PC-9 (cell line): Measurements from ENCODE around the gene FBN1. TPM values are rescaled to one million over a fixed set of nuclear protein-coding genes. Genes with fewer than 3 reads are reported as not detected.

Source experiments
- BruUV-seq: library from RNA; stranded (reverse); fragments of 400-500 nt; replicated peaks from 2 replicates; lab custom pipeline; 2021; lab: Mats Ljungman, UMichigan
- CTCF ChIA-PET: fragments of 300-600 bp; sonication (Branson Sonifier 250); formaldehyde crosslinking; loops from one replicate; lab custom pipeline; 2022; ENCODE audit warnings: antibody characterized with exemption; lab: Charles Lee
- POLR2A ChIA-PET: fragments of 300-600 bp; sonication (Branson Sonifier 250); formaldehyde crosslinking; loops from one replicate; lab custom pipeline; 2022; ENCODE audit warnings: antibody characterized with exemption; ENCODE audit not compliant: unreplicated experiment; lab: Charles Lee
- DNase-seq, 2 experiments: peaks; one replicate each; pipeline versions ENCODE4 v3.0.0 to v3.0.0-alpha.2; 2015 to 2022; ENCODE audit warnings: mixed read lengths in 1 of 2
- H2AFZ ChIP-seq: fragments of 200-600 bp; sonication (generic); 2 replicates; pipeline ENCODE4 v1.8.1; 2017; ENCODE audit warnings: antibody characterized with exemption
- H3F3A ChIP-seq: fragments of 200-600 bp; sonication (generic); 2 replicates; pipeline ENCODE4 v1.8.1; 2017; ENCODE audit warnings: antibody characterized with exemption, mild to moderate bottlenecking, low read depth; ENCODE audit not compliant: insufficient read depth
- H3K27ac ChIP-seq: fragments of 200-600 bp; sonication (generic); 2 replicates; pipeline ENCODE4 v1.6.1; 2016; ENCODE audit warnings: mixed run types
- H3K27me3 ChIP-seq: fragments of 200-600 bp; sonication (generic); 2 replicates; pipeline ENCODE4 v1.6.1; 2016; ENCODE audit warnings: low read depth, mixed run types; ENCODE audit not compliant: insufficient read depth
- H3K36me3 ChIP-seq: fragments of 200-600 bp; sonication (generic); 2 replicates; pipeline ENCODE4 v1.6.1; 2016; ENCODE audit warnings: low read depth, mixed run types
- H3K4me1 ChIP-seq: fragments of 200-600 bp; sonication (generic); replicated peaks from 2 replicates; pipeline ENCODE4 v1.6.1; 2016; ENCODE audit warnings: mixed run types; ENCODE audit not compliant: insufficient read depth
- H3K4me2 ChIP-seq: fragments of 200-600 bp; sonication (generic); 2 replicates; pipeline ENCODE4 v1.6.1; 2017; ENCODE audit warnings: mixed run types
- H3K4me3 ChIP-seq: fragments of 200-600 bp; sonication (generic); 2 replicates; pipeline ENCODE4 v1.6.1; 2016; ENCODE audit warnings: mixed run types
- H3K79me2 ChIP-seq: fragments of 200-600 bp; sonication (generic); 2 replicates; pipeline ENCODE4 v1.6.1; 2017; ENCODE audit warnings: low read depth, mixed run types
- H3K9me2 ChIP-seq: fragments of 200-600 bp; sonication (generic); 2 replicates; pipeline ENCODE4 v1.8.1; 2017; ENCODE audit warnings: mild to moderate bottlenecking; ENCODE audit not compliant: insufficient read depth
- H3K9me3 ChIP-seq: fragments of 200-600 bp; sonication (generic); 2 replicates; pipeline ENCODE4 v1.8.1; 2016; ENCODE audit warnings: low read depth; ENCODE audit not compliant: insufficient read depth
- H4K20me1 ChIP-seq: fragments of 200-600 bp; sonication (generic); 2 replicates; pipeline ENCODE4 v1.8.1; 2017; ENCODE audit not compliant: insufficient read depth
- EZH2 ChIP-seq: fragments of 200-600 bp; sonication (generic); IDR thresholded peaks from 2 replicates; pipeline ENCODE4 v1.8.0; 2017; ENCODE audit warnings: antibody characterized with exemption, low read depth
- intact Hi-C: fragments of 100-400 bp; cut with micrococcal nuclease; formaldehyde crosslinking; loops from one replicate; pipeline ENCODE4 v1.10.0; 2022; ENCODE audit not compliant: unreplicated experiment
- total RNA-seq: library from RNA; stranded (reverse); gene quantifications from 2 replicates; pipeline ENCODE4 v1.2.3, GENCODE V29; 2021
- TF ChIP-seq, protein P1 (sequence below): fragments of 200-600 bp; sonication (generic); conservative IDR thresholded peaks from 2 replicates; pipeline ENCODE4 v1.6.1; 2017; ENCODE audit warnings: mixed run types, antibody characterized with exemption, mild to moderate bottlenecking, moderate library complexity

The FBN1 gene
- total RNA-seq, 1 experiment from 2014 or later, result 1.3 TPM

DNA sequence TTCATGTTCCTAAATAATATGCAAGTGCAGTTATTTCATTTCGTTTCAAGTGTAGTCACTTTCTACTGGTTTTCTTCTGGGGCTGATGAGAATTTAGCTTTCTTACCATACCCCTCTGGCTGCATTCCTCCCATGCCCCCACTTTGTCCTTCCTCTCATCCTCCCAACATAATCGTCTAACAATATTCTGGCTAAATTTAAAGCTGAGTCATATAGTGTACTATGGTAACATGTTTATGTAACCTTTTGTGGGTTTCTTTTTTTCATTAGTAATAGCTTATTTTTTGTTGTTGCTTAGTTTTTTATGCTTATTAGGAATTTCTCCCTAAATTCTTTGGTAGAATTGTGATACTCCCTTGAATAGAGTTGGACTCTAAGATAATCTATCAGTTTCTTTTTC is 283.8 kb downstream of the FBN1 start:
- CTCF ChIA-PET, result no interaction called here
- POLR2A ChIA-PET, result interaction anchor here (0.6 kb wide), 2 partner anchors 12 to 234 kb away, joined by 3 to 10 read pairs; no protein-coding TSS in a partner anchor
- no peak overlapping the region for H3K4me3 ChIP-seq
- no peaks in the 10 kb centered on the region for H3K9me2 ChIP-seq
- H2AFZ ChIP-seq, result no peak overlapping the region
- no peaks in the 10 kb centered on the region for H3K4me1 ChIP-seq
- no TSS peak for BruUV-seq
- intact Hi-C loops, result no loop called here
- no peaks in the 10 kb centered on the region for H3K27me3 ChIP-seq
- no peaks in the 10 kb centered on the region for H3K79me2 ChIP-seq
- H3K4me2 ChIP-seq, result no peak overlapping the region
- H3K36me3 ChIP-seq, result no peaks in the 10 kb centered on the region
- H3K27ac ChIP-seq, result no peak overlapping the region
- H3F3A ChIP-seq, result no peaks in the 10 kb centered on the region
- H3K9me3 ChIP-seq, result peaks cover 2% of the 10 kb centered on the region; the same call in 1 of the 2 replicates
- TF ChIP-seq, protein P1, sequence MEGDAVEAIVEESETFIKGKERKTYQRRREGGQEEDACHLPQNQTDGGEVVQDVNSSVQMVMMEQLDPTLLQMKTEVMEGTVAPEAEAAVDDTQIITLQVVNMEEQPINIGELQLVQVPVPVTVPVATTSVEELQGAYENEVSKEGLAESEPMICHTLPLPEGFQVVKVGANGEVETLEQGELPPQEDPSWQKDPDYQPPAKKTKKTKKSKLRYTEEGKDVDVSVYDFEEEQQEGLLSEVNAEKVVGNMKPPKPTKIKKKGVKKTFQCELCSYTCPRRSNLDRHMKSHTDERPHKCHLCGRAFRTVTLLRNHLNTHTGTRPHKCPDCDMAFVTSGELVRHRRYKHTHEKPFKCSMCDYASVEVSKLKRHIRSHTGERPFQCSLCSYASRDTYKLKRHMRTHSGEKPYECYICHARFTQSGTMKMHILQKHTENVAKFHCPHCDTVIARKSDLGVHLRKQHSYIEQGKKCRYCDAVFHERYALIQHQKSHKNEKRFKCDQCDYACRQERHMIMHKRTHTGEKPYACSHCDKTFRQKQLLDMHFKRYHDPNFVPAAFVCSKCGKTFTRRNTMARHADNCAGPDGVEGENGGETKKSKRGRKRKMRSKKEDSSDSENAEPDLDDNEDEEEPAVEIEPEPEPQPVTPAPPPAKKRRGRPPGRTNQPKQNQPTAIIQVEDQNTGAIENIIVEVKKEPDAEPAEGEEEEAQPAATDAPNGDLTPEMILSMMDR, result no peak
- TF ChIP-seq EZH2, result no peak
- DNase-seq, result no peak
- no peaks in the 10 kb centered on the region for H4K20me1 ChIP-seq

- CTCF ChIA-PET, result no interaction called here
- Histone ChIP-seq H2AFZ (no peak overlapping the region), H3F3A (no peaks in the 10 kb centered on the region), H3K4me1 (no peaks in the 10 kb centered on the region), H3K4me3 (no peak overlapping the region), H3K79me2 (no peaks in the 10 kb centered on the region), H3K9me3 (peaks cover 2% of the 10 kb centered on the region; the same call in 1 of the 2 replicates), H4K20me1 (no peaks in the 10 kb centered on the region), H3K9me2 (no peaks in the 10 kb centered on the region), H3K27ac (no peak overlapping the region), H3K36me3 (no peaks in the 10 kb centered on the region), H3K4me2 (no peak overlapping the region), H3K27me3 (no peaks in the 10 kb centered on the region)
- no TSS peak for BruUV-seq
- POLR2A ChIA-PET, result no interaction called here
- TF ChIP-seq, protein P1, result no peak
- intact Hi-C loops, result no loop called here
- DNase-seq, result no peak
Observed at GRCh38 chr15:48360841-48361240, 284.7 kb downstream of the FBN1 start.

Other genes with a start within 250 kb of the FBN1 start
- 19.2 and 24.6 TPM in 2 replicates for gene CEP152, start 165.4 kb upstream of the FBN1 start, total RNA-seq
- gene EID1, start 232.4 kb upstream of the FBN1 start, total RNA-seq, result 72.1 and 73.9 TPM in 2 replicates